ENCODE results near the gene SHPK.

- TF ChIP-seq, protein P1, sequence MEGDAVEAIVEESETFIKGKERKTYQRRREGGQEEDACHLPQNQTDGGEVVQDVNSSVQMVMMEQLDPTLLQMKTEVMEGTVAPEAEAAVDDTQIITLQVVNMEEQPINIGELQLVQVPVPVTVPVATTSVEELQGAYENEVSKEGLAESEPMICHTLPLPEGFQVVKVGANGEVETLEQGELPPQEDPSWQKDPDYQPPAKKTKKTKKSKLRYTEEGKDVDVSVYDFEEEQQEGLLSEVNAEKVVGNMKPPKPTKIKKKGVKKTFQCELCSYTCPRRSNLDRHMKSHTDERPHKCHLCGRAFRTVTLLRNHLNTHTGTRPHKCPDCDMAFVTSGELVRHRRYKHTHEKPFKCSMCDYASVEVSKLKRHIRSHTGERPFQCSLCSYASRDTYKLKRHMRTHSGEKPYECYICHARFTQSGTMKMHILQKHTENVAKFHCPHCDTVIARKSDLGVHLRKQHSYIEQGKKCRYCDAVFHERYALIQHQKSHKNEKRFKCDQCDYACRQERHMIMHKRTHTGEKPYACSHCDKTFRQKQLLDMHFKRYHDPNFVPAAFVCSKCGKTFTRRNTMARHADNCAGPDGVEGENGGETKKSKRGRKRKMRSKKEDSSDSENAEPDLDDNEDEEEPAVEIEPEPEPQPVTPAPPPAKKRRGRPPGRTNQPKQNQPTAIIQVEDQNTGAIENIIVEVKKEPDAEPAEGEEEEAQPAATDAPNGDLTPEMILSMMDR (IDR thresholded peaks at IDR 0.05; ENCODE audit: insufficient read depth, low read length, poor library complexity, severe bottlenecking) = no peak
- TF ChIP-seq EZH2phosphoT487 (conservative IDR thresholded peaks at IDR 0.05; ENCODE audit: low read length) = no peak
These were observed 61.8 kb downstream of the SHPK start for GRCh38 chr17:3574231-3574630.

All from SU-DHL-6 (cell line).